Type B pancreatic cell (in vitro differentiated cells): ENCODE data around the gene ATP5MC2. TPM values are rescaled to one million over a fixed set of nuclear protein-coding genes. Genes with fewer than 3 reads are reported as not detected.
"Not testable (repeated sequence)": the region's sequence is repeated elsewhere in the genome, so short reads cannot be mapped to it uniquely, and the experiment has no call there.

ENCODE experiments used
- DNase-seq: peaks from one replicate; pipeline ENCODE4 v3.0.0; 2021; ENCODE audit warnings: mixed read lengths; ENCODE audit not compliant: unreplicated experiment; ENCODE audit errors: extremely low spot score
- H3K27ac Mint-ChIP-seq: 2 replicates; pipeline ENCODE4 v1.8.0; 2021; ENCODE audit warnings: mild to moderate bottlenecking, mixed read lengths
- H3K27me3 Mint-ChIP-seq: 2 replicates; pipeline ENCODE4 v1.8.0; 2021; ENCODE audit warnings: mixed read lengths
- H3K36me3 Mint-ChIP-seq: 2 replicates; pipeline ENCODE4 v1.8.0; 2021; ENCODE audit warnings: mixed read lengths
- H3K4me1 Mint-ChIP-seq: one replicate; pipeline ENCODE4 v1.8.0; 2021; ENCODE audit warnings: mixed read lengths; ENCODE audit not compliant: unreplicated experiment
- H3K4me3 Mint-ChIP-seq: 2 replicates; pipeline ENCODE4 v1.8.0; 2021; ENCODE audit warnings: mild to moderate bottlenecking, mixed read lengths
- H3K9me3 Mint-ChIP-seq: 2 replicates; pipeline ENCODE4 v1.8.0; 2021; ENCODE audit warnings: mixed read lengths
- CTCF ChIP-seq: fragments of 200-600 bp; sonication (generic); conservative IDR thresholded peaks from 2 replicates; pipeline ENCODE4 v1.5.0; 2021; ENCODE audit warnings: antibody characterized with exemption, mild to moderate bottlenecking
- total RNA-seq: library from RNA; stranded (reverse); gene quantifications from 2 replicates; pipeline ENCODE4 v1.2.1, GENCODE V29; 2021; ENCODE audit warnings: low replicate concordance

The ATP5MC2 gene
- total RNA-seq, 1 donor from 2014 or later = 402 TPM

DNA sequence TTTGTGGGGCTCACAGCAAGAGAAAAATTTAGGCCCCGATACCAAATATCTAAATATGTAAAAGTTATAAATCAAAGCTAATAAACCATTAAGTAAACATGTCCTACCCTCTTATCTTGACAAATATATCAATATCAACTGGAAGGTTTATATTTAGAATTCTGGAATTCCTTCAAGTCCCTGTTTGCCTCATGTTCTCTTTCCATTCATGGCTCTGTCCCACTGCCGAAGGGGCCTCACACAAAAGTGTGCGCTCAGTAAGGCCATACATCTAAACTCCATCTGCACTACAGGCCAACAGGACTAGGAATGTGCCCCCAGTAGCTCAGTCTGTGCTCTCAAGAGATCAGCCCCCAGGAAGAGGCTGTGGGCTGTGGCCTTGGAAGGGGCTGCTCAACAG is 10.6 kb upstream of the ATP5MC2 start:
- H3K4me3 Mint-ChIP-seq = no peak overlapping the region
- no peaks in the 10 kb centered on the region for H3K9me3 Mint-ChIP-seq
- H3K27me3 Mint-ChIP-seq = peaks cover 38% of the 10 kb centered on the region
- no peak for DNase-seq
- H3K27ac Mint-ChIP-seq = no peak overlapping the region
- H3K36me3 Mint-ChIP-seq = no peaks in the 10 kb centered on the region
- peaks cover 4% of the 10 kb centered on the region for H3K4me1 Mint-ChIP-seq
- TF ChIP-seq CTCF = no peak

- H3K36me3 Mint-ChIP-seq = no peaks in the 10 kb centered on the region
- no peak overlapping the region for H3K4me3 Mint-ChIP-seq
- H3K27me3 Mint-ChIP-seq = peaks cover 28% of the 10 kb centered on the region
- H3K4me1 Mint-ChIP-seq = peaks cover 4% of the 10 kb centered on the region
- H3K9me3 Mint-ChIP-seq = no peaks in the 10 kb centered on the region
- H3K27ac Mint-ChIP-seq = no peak overlapping the region
- no peak for TF ChIP-seq CTCF
- DNase-seq = no peak
These were observed 8.9 kb upstream of the ATP5MC2 start for GRCh38 chr12:53684654-53685220.

GRCh38 chr12:53683983-53684382 is 8.1 kb upstream of the ATP5MC2 start:
- Mint-ChIP-seq H3K36me3 (no peaks in the 10 kb centered on the region), H3K4me3 (no peak overlapping the region), H3K27me3 (peaks cover 28% of the 10 kb centered on the region), H3K9me3 (no peaks in the 10 kb centered on the region), H3K4me1 (peaks cover 4% of the 10 kb centered on the region), H3K27ac (no peak overlapping the region)
- DNase-seq = no peak
- no peak for TF ChIP-seq CTCF

GRCh38 chr12:53683494-53683893 is 7.6 kb upstream of the ATP5MC2 start:
- no peak overlapping the region for H3K4me3 Mint-ChIP-seq
- peaks cover 4% of the 10 kb centered on the region for H3K4me1 Mint-ChIP-seq
- no peak for DNase-seq
- no peak for TF ChIP-seq CTCF
- H3K9me3 Mint-ChIP-seq = no peaks in the 10 kb centered on the region
- H3K27ac Mint-ChIP-seq = peak overlapping the region; percentile 26
- H3K36me3 Mint-ChIP-seq = no peaks in the 10 kb centered on the region
- peaks cover 29% of the 10 kb centered on the region for H3K27me3 Mint-ChIP-seq

GRCh38 chr12:53680061-53680460 is 4.2 kb upstream of the ATP5MC2 start:
- not testable (repeated sequence) for H3K27ac Mint-ChIP-seq

GRCh38 chr12:53677800-53678148 is 1.9 kb upstream of the ATP5MC2 start:
- H3K27me3 Mint-ChIP-seq = peaks cover 24% of the 10 kb centered on the region
- H3K4me1 Mint-ChIP-seq = peaks cover 17% of the 10 kb centered on the region
- no peaks in the 10 kb centered on the region for H3K9me3 Mint-ChIP-seq
- H3K4me3 Mint-ChIP-seq = peak overlapping the region; percentile 86
- DNase-seq = no peak
- H3K27ac Mint-ChIP-seq = peak overlapping the region; percentile 98
- peaks cover 4% of the 10 kb centered on the region for H3K36me3 Mint-ChIP-seq
- TF ChIP-seq CTCF = no peak

More at GRCh38 chr12:53680061-53680460, 4.2 kb upstream of the ATP5MC2 start:
- H3K36me3 Mint-ChIP-seq, DNase-seq, H3K4me3 Mint-ChIP-seq, H3K9me3 Mint-ChIP-seq: not testable (repeated sequence)
- H3K27me3 Mint-ChIP-seq = peaks cover 29% of the 10 kb centered on the region
- peaks cover 17% of the 10 kb centered on the region for H3K4me1 Mint-ChIP-seq
